CD14-positive monocyte (primary cell): ENCODE measurements around the gene NUP210. TPM values are rescaled to one million over a fixed set of nuclear protein-coding genes. Genes with fewer than 3 reads are reported as not detected.
A peak's percentile ranks its signal among the peaks of the same experiment; 100 is the strongest.

Source experiments
- DNase-seq, 3 donors: peaks; one replicate each; pipeline ENCODE4 v3.0.0-alpha.2; 2011 to 2022
- H2AFZ ChIP-seq: 2 replicates; pipeline ENCODE4 v1.6.0; 2012; ENCODE audit warnings: mild to moderate bottlenecking, low read depth, low read length, inconsistent platforms; ENCODE audit not compliant: insufficient read depth, poor library complexity, severe bottlenecking
- H3K27ac ChIP-seq, 2 donors: 1 replicate in 1 of 2; 2 replicates in 1 of 2; pipeline ENCODE4 v1.5.1; 2012 to 2013; ENCODE audit warnings: low read length in 2 of 2, control low read depth in 1 of 2, inconsistent platforms in 1 of 2, low read depth in 1 of 2, mild to moderate bottlenecking in 1 of 2
- H3K27me3 ChIP-seq, 2 donors: one replicate each; pipeline versions ENCODE4 v1.6.0 to v1.6.1; 2011 to 2013; ENCODE audit warnings: low read length in 2 of 2; ENCODE audit not compliant: control insufficient read depth in 2 of 2, insufficient read depth in 2 of 2
- H3K36me3 ChIP-seq, 2 donors: replicated peaks in 1 of 2; 1 replicate in 1 of 2; 2 replicates in 1 of 2; pipeline versions ENCODE4 v1.5.1 to v1.6.1; 2012 to 2013; ENCODE audit warnings: low read length in 2 of 2, control low read depth in 1 of 2, inconsistent platforms in 1 of 2, mild to moderate bottlenecking in 1 of 2; ENCODE audit not compliant: insufficient read depth in 2 of 2, control insufficient read depth in 1 of 2
- H3K4me1 ChIP-seq, 2 donors: 1 replicate in 1 of 2; 2 replicates in 1 of 2; pipeline versions ENCODE4 v1.5.1 to v1.6.1; 2012 to 2013; ENCODE audit warnings: low read length in 2 of 2, control low read depth in 1 of 2, inconsistent platforms in 1 of 2, mild to moderate bottlenecking in 1 of 2, moderate library complexity in 1 of 2; ENCODE audit not compliant: insufficient read depth in 2 of 2, control insufficient read depth in 1 of 2
- H3K4me2 ChIP-seq: replicated peaks from 2 replicates; pipeline ENCODE3; 2012; ENCODE audit warnings: low read length, moderate library complexity, mild to moderate bottlenecking; ENCODE audit not compliant: poor library complexity, severe bottlenecking; ENCODE audit errors: extremely low read depth
- H3K4me3 ChIP-seq, 3 experiments: fragments of 200-600 bp in 1 of 3; sonication (generic) in 1 of 3; replicated peaks in 1 of 3; 1 replicate in 2 of 3; 2 replicates in 1 of 3; pipeline ENCODE4 v1.5.1; 2011 to 2013; ENCODE audit warnings: low read length in 3 of 3, mild to moderate bottlenecking in 3 of 3, control low read depth in 2 of 3, low read depth in 2 of 3, inconsistent platforms in 1 of 3, moderate library complexity in 1 of 3
- H3K79me2 ChIP-seq: 2 replicates; pipeline ENCODE4 v1.6.0; 2012; ENCODE audit warnings: mild to moderate bottlenecking, control low read depth, inconsistent platforms, low read length, moderate library complexity; ENCODE audit not compliant: insufficient read depth
- H3K9ac ChIP-seq: 2 replicates; pipeline ENCODE4 v1.6.0; 2017; ENCODE audit warnings: low read length, mild to moderate bottlenecking; ENCODE audit not compliant: insufficient read depth, poor library complexity, severe bottlenecking
- H3K9me3 ChIP-seq, 2 donors: replicated peaks in 1 of 2; 1 replicate in 1 of 2; 2 replicates in 1 of 2; pipeline versions ENCODE4 v1.5.1 to v1.6.1; 2012 to 2013; ENCODE audit warnings: low read length in 2 of 2, control low read depth in 1 of 2; ENCODE audit not compliant: control insufficient read depth in 1 of 2, insufficient read depth in 1 of 2
- H4K20me1 ChIP-seq: 2 replicates; pipeline ENCODE4 v1.6.0; 2012; ENCODE audit warnings: mild to moderate bottlenecking, low read length, control low read depth, moderate library complexity; ENCODE audit not compliant: insufficient read depth
- H3K27ac Mint-ChIP-seq, 7 donors: one replicate each; pipeline ENCODE4 v1.8.0; 2020; ENCODE audit warnings: mild to moderate bottlenecking in 7 of 7, mixed read lengths in 7 of 7, moderate library complexity in 6 of 7, inconsistent platforms in 2 of 7
- H3K27me3 Mint-ChIP-seq, 3 donors: one replicate each; pipeline ENCODE4 v1.8.0; 2021 to 2022; ENCODE audit warnings: low read depth in 3 of 3, mild to moderate bottlenecking in 3 of 3, mixed read lengths in 3 of 3, moderate library complexity in 3 of 3, inconsistent platforms in 1 of 3
- H3K36me3 Mint-ChIP-seq, 2 donors: one replicate each; pipeline ENCODE4 v1.8.0; 2020; ENCODE audit warnings: mixed read lengths in 2 of 2, inconsistent platforms in 1 of 2, mild to moderate bottlenecking in 1 of 2
- H3K4me1 Mint-ChIP-seq: one replicate; pipeline ENCODE4 v1.8.0; 2020; ENCODE audit warnings: mild to moderate bottlenecking, mixed read lengths
- H3K4me3 Mint-ChIP-seq, 2 donors: one replicate each; pipeline ENCODE4 v1.8.0; 2020; ENCODE audit warnings: mild to moderate bottlenecking in 2 of 2, mixed read lengths in 2 of 2, moderate library complexity in 1 of 2
- H3K9me3 Mint-ChIP-seq, 7 donors: one replicate each; pipeline ENCODE4 v1.8.0; 2020 to 2022; ENCODE audit warnings: mixed read lengths in 7 of 7, mild to moderate bottlenecking in 6 of 7, moderate library complexity in 6 of 7, inconsistent platforms in 2 of 7
- WGBS: methylation state at CpG from one replicate; pipeline ENCODE4 v1.1.5; 2013; ENCODE audit warnings: missing lambda C conversion rate; ENCODE audit not compliant: insufficient coverage; 5-methylcytosine and 5-hydroxymethylcytosine counted together
- intact Hi-C, 2 donors: fragments of 100-400 bp; cut with micrococcal nuclease; formaldehyde crosslinking; loops; one replicate each; pipeline versions ENCODE4 v1.15.0 to v1.15.1; 2023
- polyA plus RNA-seq, 3 donors: library from polyadenylated mRNA; depleted of rRNA in 1 of 3; unstranded in 2 of 3; stranded (reverse) in 1 of 3; fragments of 300-500 nt in 2 of 3; fragments of >200 nt in 1 of 3; fragmentation: Illumina TruSeq in 2 of 3; gene quantifications; 1 replicate in 2 of 3; 2 replicates in 1 of 3; pipeline ENCODE4 v1.2.3, GENCODE V29; 2012 to 2021
- TF ChIP-seq, protein P1 (sequence below): fragments of 200-600 bp; IDR thresholded peaks from one replicate; pipeline ENCODE4 v1.8.0; 2022; ENCODE audit warnings: antibody characterized with exemption, mild to moderate bottlenecking

NUP210 gene
- polyA plus RNA-seq, 3 donors, result 7.9 to 43.5 (median 13.0) TPM

DNA sequence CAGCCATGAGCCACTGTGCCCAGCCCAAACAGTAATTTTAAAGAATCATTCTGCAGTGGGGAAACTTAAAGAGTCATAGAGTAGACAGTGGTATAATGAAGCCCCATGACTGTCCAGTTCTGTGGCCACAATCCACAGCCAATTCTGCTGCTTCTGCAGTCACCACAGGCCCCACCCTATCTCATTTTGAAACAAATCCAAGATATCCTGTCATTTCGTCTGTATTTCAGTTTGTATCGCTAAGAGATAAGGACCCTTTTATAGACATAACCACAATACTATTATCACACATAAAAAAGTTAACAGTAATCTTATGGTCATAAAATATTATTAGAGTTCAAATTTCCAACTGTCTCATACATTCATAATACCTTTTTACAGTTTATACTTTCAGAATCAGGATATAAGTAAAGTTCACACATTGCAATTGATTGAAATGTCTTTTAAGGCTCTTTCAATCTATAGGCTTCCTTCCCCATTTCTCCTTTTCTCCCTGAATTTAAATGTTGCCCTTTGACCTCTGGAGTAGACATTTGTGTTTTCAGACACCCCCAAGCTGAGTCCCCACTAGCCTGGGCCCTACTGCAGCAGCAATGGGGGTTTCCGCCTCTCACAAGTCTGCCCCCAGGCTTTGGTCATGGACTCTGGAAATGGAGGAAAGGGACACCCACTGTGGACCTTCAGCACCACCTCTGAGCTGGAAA, 4.2 kb upstream of the NUP210 start:
- Mint-ChIP-seq H3K27ac (peak overlapping the region in 5 of 7 donors; percentile 41 to 76 (median 69)), H3K9me3 (peaks cover 0 to 2% (median 0%) of the 10 kb centered on the region in 7 donors), H3K4me3 (no peak overlapping the region), H3K27me3 (peaks cover 0 to 4% (median 0%) of the 10 kb centered on the region in 3 donors), H3K36me3 (peaks cover 0 to 4% of the 10 kb centered on the region in 2 donors), H3K4me1 (peaks cover 25% of the 10 kb centered on the region)
- Histone ChIP-seq H3K27me3 (no peaks in the 10 kb centered on the region), H3K79me2 (peaks cover 16% of the 10 kb centered on the region), H3K4me2 (no peak overlapping the region), H4K20me1 (no peaks in the 10 kb centered on the region), H3K4me3 (no peak overlapping the region), H3K4me1 (peaks cover 15 to 18% of the 10 kb centered on the region in 2 donors), H3K36me3 (no peaks in the 10 kb centered on the region), H3K27ac (no peak overlapping the region), H3K9me3 (no peaks in the 10 kb centered on the region), H3K9ac (no peak overlapping the region), H2AFZ (no peak overlapping the region)
- no peak for DNase-seq
- intact Hi-C loops, result no loop called here
- TF ChIP-seq, protein P1, sequence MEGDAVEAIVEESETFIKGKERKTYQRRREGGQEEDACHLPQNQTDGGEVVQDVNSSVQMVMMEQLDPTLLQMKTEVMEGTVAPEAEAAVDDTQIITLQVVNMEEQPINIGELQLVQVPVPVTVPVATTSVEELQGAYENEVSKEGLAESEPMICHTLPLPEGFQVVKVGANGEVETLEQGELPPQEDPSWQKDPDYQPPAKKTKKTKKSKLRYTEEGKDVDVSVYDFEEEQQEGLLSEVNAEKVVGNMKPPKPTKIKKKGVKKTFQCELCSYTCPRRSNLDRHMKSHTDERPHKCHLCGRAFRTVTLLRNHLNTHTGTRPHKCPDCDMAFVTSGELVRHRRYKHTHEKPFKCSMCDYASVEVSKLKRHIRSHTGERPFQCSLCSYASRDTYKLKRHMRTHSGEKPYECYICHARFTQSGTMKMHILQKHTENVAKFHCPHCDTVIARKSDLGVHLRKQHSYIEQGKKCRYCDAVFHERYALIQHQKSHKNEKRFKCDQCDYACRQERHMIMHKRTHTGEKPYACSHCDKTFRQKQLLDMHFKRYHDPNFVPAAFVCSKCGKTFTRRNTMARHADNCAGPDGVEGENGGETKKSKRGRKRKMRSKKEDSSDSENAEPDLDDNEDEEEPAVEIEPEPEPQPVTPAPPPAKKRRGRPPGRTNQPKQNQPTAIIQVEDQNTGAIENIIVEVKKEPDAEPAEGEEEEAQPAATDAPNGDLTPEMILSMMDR, result no peak
- WGBS, result 100% methylated on average over 1 of the region's 3 CpGs

DNA sequence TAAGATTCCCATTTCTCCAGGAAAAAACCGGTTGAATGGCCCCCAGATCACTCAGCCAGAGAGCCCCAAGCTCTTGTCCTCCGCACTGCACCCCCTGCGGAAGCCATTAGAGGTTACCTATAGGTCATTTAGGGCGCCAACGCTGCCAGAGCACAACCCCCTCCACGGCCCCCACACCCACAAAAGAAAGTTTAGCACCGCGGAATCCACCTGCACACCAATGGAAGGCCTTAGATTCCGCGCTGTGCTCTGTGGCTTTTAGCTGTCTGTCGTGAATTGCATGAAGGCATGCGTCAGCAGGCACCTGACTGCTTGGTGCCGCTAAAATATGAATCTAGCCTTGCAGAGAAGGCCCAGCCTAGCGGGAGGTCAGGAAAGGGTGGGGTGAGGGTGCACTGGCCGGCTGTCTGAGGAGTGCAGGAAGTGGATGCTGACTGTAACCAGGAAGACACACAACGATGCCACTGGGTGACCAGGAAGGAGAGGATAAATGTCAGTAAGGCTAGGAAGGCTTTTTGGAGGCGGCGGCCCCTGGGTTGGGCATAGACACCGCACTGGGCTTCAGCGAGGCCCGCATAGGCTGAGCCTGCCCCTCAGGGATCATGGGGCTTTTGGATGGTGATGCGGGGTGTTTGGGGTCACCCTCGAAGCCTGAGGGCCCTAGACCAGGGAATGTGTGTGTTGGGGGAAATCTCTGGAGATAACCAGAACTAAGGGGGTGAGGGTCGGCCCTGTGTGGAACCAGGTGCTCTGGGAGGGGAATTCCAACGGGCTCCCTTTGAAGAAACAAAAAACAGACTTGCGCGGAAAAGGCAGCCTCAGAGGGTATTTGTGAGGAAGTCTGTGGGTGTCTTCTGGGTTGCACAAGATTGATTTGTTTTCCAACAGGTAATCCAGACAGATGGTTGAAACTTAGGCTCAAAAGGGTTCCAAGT, 976 bp upstream of the NUP210 start:
- peak; percentile 85 to 90 (median 87) for DNase-seq
- H3K4me1 ChIP-seq, result peaks cover 47 to 50% of the 10 kb centered on the region in 2 donors
- H3K27ac Mint-ChIP-seq, result peak overlapping the region; percentile 95 to 99 (median 98)
- H3K4me2 ChIP-seq, result peak overlapping the region; percentile 93
- peak overlapping the region; percentile 88 to 95 for H3K27ac ChIP-seq
- peaks cover 3 to 4% of the 10 kb centered on the region in 2 donors for H3K36me3 Mint-ChIP-seq
- TF ChIP-seq, protein P1, result no peak
- no peaks in the 10 kb centered on the region for H4K20me1 ChIP-seq
- H3K9ac ChIP-seq, result peak overlapping the region; percentile 77
- H3K4me1 Mint-ChIP-seq, result peaks cover 49% of the 10 kb centered on the region
- peaks cover 0 to 2% (median 0%) of the 10 kb centered on the region in 7 donors for H3K9me3 Mint-ChIP-seq
- intact Hi-C loops, result loop anchor here in 1 of 2 donors (2.0 kb wide), 1 partner anchor 30 kb away; no protein-coding TSS in a partner anchor
- H3K4me3 Mint-ChIP-seq, result peak overlapping the region; percentile 90 to 92
- peaks cover 0 to 4% (median 0%) of the 10 kb centered on the region in 3 donors for H3K27me3 Mint-ChIP-seq
- H3K9me3 ChIP-seq, result no peaks in the 10 kb centered on the region
- peak overlapping the region; percentile 79 for H2AFZ ChIP-seq
- H3K4me3 ChIP-seq, result peak overlapping the region; percentile 28 to 84 (median 58)
- no peaks in the 10 kb centered on the region for H3K36me3 ChIP-seq
- WGBS, result 29% methylated on average over 24 of the region's 27 CpGs
- peaks cover 48% of the 10 kb centered on the region for H3K79me2 ChIP-seq
- H3K27me3 ChIP-seq, result no peaks in the 10 kb centered on the region
